ENCODE data around the gene SCUBE1.

The SCUBE1 gene

GRCh38 chr22:43249789-43250471, 93.2 kb downstream of the SCUBE1 start:
- H3K4me1 ChIP-seq (ENCODE audit: control insufficient read depth in 1 of 2, insufficient read depth in 2 of 2, low read length in 2 of 2), result no peaks in the 10 kb centered on the region

GRCh38 chr22:43247546-43248260, 95.5 kb downstream of the SCUBE1 start:
- H3K4me3 ChIP-seq (ENCODE audit: low read depth in 1 of 2, low read length in 2 of 2), result no peak overlapping the region
- H3K27ac ChIP-seq (ENCODE audit: low read length), result no peak overlapping the region
- no peaks in the 10 kb centered on the region for H3K27me3 ChIP-seq (ENCODE audit: low read depth, low read length)
- H3K4me1 ChIP-seq (ENCODE audit: control insufficient read depth in 1 of 2, insufficient read depth in 2 of 2, low read length in 2 of 2), result no peaks in the 10 kb centered on the region
- H3K9me3 ChIP-seq (ENCODE audit: control insufficient read depth in 1 of 2, low read length in 2 of 2), result no peaks in the 10 kb centered on the region
- no peaks in the 10 kb centered on the region for H3K36me3 ChIP-seq (ENCODE audit: control insufficient read depth in 1 of 2, insufficient read depth in 2 of 2, low read length in 2 of 2)

More at GRCh38 chr22:43249789-43250471, 93.2 kb downstream of the SCUBE1 start:
- Histone ChIP-seq H3K9me3 (ENCODE audit: control insufficient read depth in 1 of 2, low read length in 2 of 2) (no peaks in the 10 kb centered on the region), H3K36me3 (ENCODE audit: control insufficient read depth in 1 of 2, insufficient read depth in 2 of 2, low read length in 2 of 2) (no peaks in the 10 kb centered on the region), H3K4me3 (ENCODE audit: low read depth in 1 of 2, low read length in 2 of 2) (no peak overlapping the region), H3K27me3 (ENCODE audit: low read depth, low read length) (no peaks in the 10 kb centered on the region), H3K27ac (ENCODE audit: low read length) (no peak overlapping the region)

- no peaks in the 10 kb centered on the region for H3K27me3 ChIP-seq (ENCODE audit: low read depth, low read length)
- no peak overlapping the region for H3K27ac ChIP-seq (ENCODE audit: low read length)
- no peaks in the 10 kb centered on the region for H3K9me3 ChIP-seq (ENCODE audit: control insufficient read depth in 1 of 2, low read length in 2 of 2)
- no peaks in the 10 kb centered on the region for H3K36me3 ChIP-seq (ENCODE audit: control insufficient read depth in 1 of 2, insufficient read depth in 2 of 2, low read length in 2 of 2)
- no peak overlapping the region for H3K4me3 ChIP-seq (ENCODE audit: low read depth in 1 of 2, low read length in 2 of 2)
- H3K4me1 ChIP-seq (ENCODE audit: control insufficient read depth in 1 of 2, insufficient read depth in 2 of 2, low read length in 2 of 2), result no peaks in the 10 kb centered on the region
These were observed 97.0 kb downstream of the SCUBE1 start for GRCh38 chr22:43246188-43246587.

- Histone ChIP-seq H3K9me3 (ENCODE audit: control insufficient read depth in 1 of 2, low read length in 2 of 2) (no peaks in the 10 kb centered on the region), H3K36me3 (ENCODE audit: control insufficient read depth in 1 of 2, insufficient read depth in 2 of 2, low read length in 2 of 2) (no peaks in the 10 kb centered on the region), H3K27me3 (ENCODE audit: low read depth, low read length) (no peaks in the 10 kb centered on the region), H3K4me3 (ENCODE audit: low read depth in 1 of 2, low read length in 2 of 2) (no peak overlapping the region), H3K27ac (ENCODE audit: low read length) (no peak overlapping the region), H3K4me1 (ENCODE audit: control insufficient read depth in 1 of 2, insufficient read depth in 2 of 2, low read length in 2 of 2) (no peaks in the 10 kb centered on the region)
These were observed 97.5 kb downstream of the SCUBE1 start for GRCh38 chr22:43245717-43246116.

GRCh38 chr22:43244803-43245527, 98.2 kb downstream of the SCUBE1 start:
- no peaks in the 10 kb centered on the region for H3K36me3 ChIP-seq (ENCODE audit: control insufficient read depth in 1 of 2, insufficient read depth in 2 of 2, low read length in 2 of 2)
- no peak overlapping the region for H3K27ac ChIP-seq (ENCODE audit: low read length)
- peaks cover 0 to under 1% of the 10 kb centered on the region in 2 donors for H3K4me1 ChIP-seq (ENCODE audit: control insufficient read depth in 1 of 2, insufficient read depth in 2 of 2, low read length in 2 of 2)
- no peaks in the 10 kb centered on the region for H3K9me3 ChIP-seq (ENCODE audit: control insufficient read depth in 1 of 2, low read length in 2 of 2)
- no peak overlapping the region for H3K4me3 ChIP-seq (ENCODE audit: low read depth in 1 of 2, low read length in 2 of 2)
- no peaks in the 10 kb centered on the region for H3K27me3 ChIP-seq (ENCODE audit: low read depth, low read length)

- H3K9me3 ChIP-seq (ENCODE audit: control insufficient read depth in 1 of 2, low read length in 2 of 2), result no peaks in the 10 kb centered on the region
- H3K36me3 ChIP-seq (ENCODE audit: control insufficient read depth in 1 of 2, insufficient read depth in 2 of 2, low read length in 2 of 2), result no peaks in the 10 kb centered on the region
- no peaks in the 10 kb centered on the region for H3K27me3 ChIP-seq (ENCODE audit: low read depth, low read length)
- H3K4me1 ChIP-seq (ENCODE audit: control insufficient read depth in 1 of 2, insufficient read depth in 2 of 2, low read length in 2 of 2), result peaks cover 0 to 6% of the 10 kb centered on the region in 2 donors
- H3K27ac ChIP-seq (ENCODE audit: low read length), result no peak overlapping the region
- no peak overlapping the region for H3K4me3 ChIP-seq (ENCODE audit: low read depth in 1 of 2, low read length in 2 of 2)
These were observed 98.8 kb downstream of the SCUBE1 start for GRCh38 chr22:43244402-43244801.

- Histone ChIP-seq H3K9me3 (ENCODE audit: control insufficient read depth in 1 of 2, low read length in 2 of 2) (no peaks in the 10 kb centered on the region), H3K36me3 (ENCODE audit: control insufficient read depth in 1 of 2, insufficient read depth in 2 of 2, low read length in 2 of 2) (no peaks in the 10 kb centered on the region), H3K4me3 (ENCODE audit: low read depth in 1 of 2, low read length in 2 of 2) (no peak overlapping the region), H3K27me3 (ENCODE audit: low read depth, low read length) (no peaks in the 10 kb centered on the region), H3K27ac (ENCODE audit: low read length) (no peak overlapping the region), H3K4me1 (ENCODE audit: control insufficient read depth in 1 of 2, insufficient read depth in 2 of 2, low read length in 2 of 2) (peaks cover 0 to 8% of the 10 kb centered on the region in 2 donors)
These were observed 99.8 kb downstream of the SCUBE1 start for GRCh38 chr22:43243324-43243723.

GRCh38 chr22:43242627-43243026, 100.5 kb downstream of the SCUBE1 start:
- H3K27ac ChIP-seq (ENCODE audit: low read length), result no peak overlapping the region
- no peaks in the 10 kb centered on the region for H3K9me3 ChIP-seq (ENCODE audit: control insufficient read depth in 1 of 2, low read length in 2 of 2)
- no peak overlapping the region for H3K4me3 ChIP-seq (ENCODE audit: low read depth in 1 of 2, low read length in 2 of 2)
- peaks cover 0 to 8% of the 10 kb centered on the region in 2 donors for H3K4me1 ChIP-seq (ENCODE audit: control insufficient read depth in 1 of 2, insufficient read depth in 2 of 2, low read length in 2 of 2)
- H3K27me3 ChIP-seq (ENCODE audit: low read depth, low read length), result no peaks in the 10 kb centered on the region
- H3K36me3 ChIP-seq (ENCODE audit: control insufficient read depth in 1 of 2, insufficient read depth in 2 of 2, low read length in 2 of 2), result no peaks in the 10 kb centered on the region

GRCh38 chr22:43241699-43242386, 101.3 kb downstream of the SCUBE1 start:
- Histone ChIP-seq H3K4me1 (ENCODE audit: control insufficient read depth in 1 of 2, insufficient read depth in 2 of 2, low read length in 2 of 2) (peaks cover 0 to 8% of the 10 kb centered on the region in 2 donors), H3K27ac (ENCODE audit: low read length) (no peak overlapping the region), H3K9me3 (ENCODE audit: control insufficient read depth in 1 of 2, low read length in 2 of 2) (no peaks in the 10 kb centered on the region), H3K4me3 (ENCODE audit: low read depth in 1 of 2, low read length in 2 of 2) (no peak overlapping the region), H3K36me3 (ENCODE audit: control insufficient read depth in 1 of 2, insufficient read depth in 2 of 2, low read length in 2 of 2) (no peaks in the 10 kb centered on the region), H3K27me3 (ENCODE audit: low read depth, low read length) (no peaks in the 10 kb centered on the region)

GRCh38 chr22:43241138-43241597, 102.0 kb downstream of the SCUBE1 start:
- Histone ChIP-seq H3K27ac (ENCODE audit: low read length) (no peak overlapping the region), H3K4me3 (ENCODE audit: low read depth in 1 of 2, low read length in 2 of 2) (no peak overlapping the region), H3K36me3 (ENCODE audit: control insufficient read depth in 1 of 2, insufficient read depth in 2 of 2, low read length in 2 of 2) (no peaks in the 10 kb centered on the region), H3K4me1 (ENCODE audit: control insufficient read depth in 1 of 2, insufficient read depth in 2 of 2, low read length in 2 of 2) (peaks cover 0 to 8% of the 10 kb centered on the region in 2 donors), H3K27me3 (ENCODE audit: low read depth, low read length) (no peaks in the 10 kb centered on the region), H3K9me3 (ENCODE audit: control insufficient read depth in 1 of 2, low read length in 2 of 2) (no peaks in the 10 kb centered on the region)

GRCh38 chr22:43240614-43241013, 102.6 kb downstream of the SCUBE1 start:
- H3K9me3 ChIP-seq (ENCODE audit: control insufficient read depth in 1 of 2, low read length in 2 of 2), result no peaks in the 10 kb centered on the region
- peaks cover 0 to 8% of the 10 kb centered on the region in 2 donors for H3K4me1 ChIP-seq (ENCODE audit: control insufficient read depth in 1 of 2, insufficient read depth in 2 of 2, low read length in 2 of 2)
- H3K27me3 ChIP-seq (ENCODE audit: low read depth, low read length), result no peaks in the 10 kb centered on the region
- no peak overlapping the region for H3K4me3 ChIP-seq (ENCODE audit: low read depth in 1 of 2, low read length in 2 of 2)
- H3K27ac ChIP-seq (ENCODE audit: low read length), result no peak overlapping the region
- no peaks in the 10 kb centered on the region for H3K36me3 ChIP-seq (ENCODE audit: control insufficient read depth in 1 of 2, insufficient read depth in 2 of 2, low read length in 2 of 2)

Data from muscle layer of duodenum (tissue), 2 donors.